Neuron (in vitro differentiated cells): ENCODE measurements around the gene LONRF2.

Experiments
- H2AFZ ChIP-seq: one replicate; pipeline ENCODE4 v1.6.1; 2013; ENCODE audit warnings: low read depth, mild to moderate bottlenecking, inconsistent platforms, low read length, moderate library complexity
- H3K27me3 ChIP-seq: one replicate; pipeline ENCODE4 v1.6.1; 2013; ENCODE audit warnings: low read length; ENCODE audit not compliant: insufficient read depth
- H3K36me3 ChIP-seq: one replicate; pipeline ENCODE4 v1.6.1; 2013; ENCODE audit warnings: low read length; ENCODE audit not compliant: insufficient read depth
- H3K4me1 ChIP-seq: one replicate; pipeline ENCODE4 v1.6.1; 2013; ENCODE audit warnings: low read length; ENCODE audit not compliant: insufficient read depth
- H3K4me3 ChIP-seq: 2 replicates; pipeline ENCODE4 v1.5.1; 2013; ENCODE audit warnings: mild to moderate bottlenecking, low read length, moderate library complexity
- H3K9me3 ChIP-seq: one replicate; pipeline ENCODE4 v1.6.1; 2013; ENCODE audit warnings: low read length

LONRF2 gene

GRCh38 chr2:100228415-100228814 is 93.9 kb downstream of the LONRF2 start:
- H3K36me3 ChIP-seq = no peaks in the 10 kb centered on the region
- H3K27me3 ChIP-seq = no peaks in the 10 kb centered on the region
- H2AFZ ChIP-seq = no peak overlapping the region
- H3K9me3 ChIP-seq = no peaks in the 10 kb centered on the region
- H3K4me3 ChIP-seq = no peak overlapping the region
- no peaks in the 10 kb centered on the region for H3K4me1 ChIP-seq

GRCh38 chr2:100224988-100225710 is 97.2 kb downstream of the LONRF2 start:
- no peaks in the 10 kb centered on the region for H3K27me3 ChIP-seq
- no peak overlapping the region for H2AFZ ChIP-seq
- H3K9me3 ChIP-seq = no peaks in the 10 kb centered on the region
- no peaks in the 10 kb centered on the region for H3K36me3 ChIP-seq
- H3K4me3 ChIP-seq = no peak overlapping the region
- H3K4me1 ChIP-seq = no peaks in the 10 kb centered on the region

GRCh38 chr2:100223502-100223901 is 98.8 kb downstream of the LONRF2 start:
- Histone ChIP-seq H3K4me1 (peaks cover 6% of the 10 kb centered on the region), H3K4me3 (no peak overlapping the region), H2AFZ (no peak overlapping the region), H3K9me3 (no peaks in the 10 kb centered on the region), H3K27me3 (no peaks in the 10 kb centered on the region), H3K36me3 (no peaks in the 10 kb centered on the region)
